Measurements from ENCODE around the gene KCNH5.
"Not testable (repeated sequence)": the region's sequence is repeated elsewhere in the genome, so short reads cannot be mapped to it uniquely, and the experiment has no call there.

The KCNH5 gene

GRCh38 chr14:62864588-62864987, 180.7 kb downstream of the KCNH5 start:
- no peak for DNase-seq

- DNase-seq, result not testable (repeated sequence)
Measured at GRCh38 chr14:62858011-62858410, 187.2 kb downstream of the KCNH5 start.

GRCh38 chr14:62854951-62855350, 190.3 kb downstream of the KCNH5 start:
- no peak for DNase-seq

GRCh38 chr14:62847168-62847567, 198.1 kb downstream of the KCNH5 start:
- DNase-seq, result no peak

DNA sequence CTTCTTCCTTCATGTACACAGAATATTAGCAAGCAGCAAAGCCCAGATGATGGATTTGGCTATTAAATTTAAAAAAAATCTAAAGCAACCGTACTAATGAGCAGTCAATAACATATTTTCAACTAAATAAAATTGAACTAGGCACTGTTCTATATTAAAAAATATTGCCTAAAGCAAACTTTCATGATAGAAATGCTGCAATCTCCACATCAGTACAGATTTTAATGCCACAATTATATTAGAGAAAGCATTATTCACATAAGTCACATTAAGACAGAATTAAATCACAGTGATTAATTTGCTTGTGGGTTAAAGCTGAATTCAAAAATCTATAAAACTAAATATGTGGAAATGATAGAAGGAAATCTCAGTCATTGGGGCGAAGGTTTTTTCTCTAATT, 200.7 kb downstream of the KCNH5 start:
- DNase-seq, result no peak

GRCh38 chr14:62824086-62824485, 221.2 kb downstream of the KCNH5 start:
- DNase-seq, result no peak

DNA sequence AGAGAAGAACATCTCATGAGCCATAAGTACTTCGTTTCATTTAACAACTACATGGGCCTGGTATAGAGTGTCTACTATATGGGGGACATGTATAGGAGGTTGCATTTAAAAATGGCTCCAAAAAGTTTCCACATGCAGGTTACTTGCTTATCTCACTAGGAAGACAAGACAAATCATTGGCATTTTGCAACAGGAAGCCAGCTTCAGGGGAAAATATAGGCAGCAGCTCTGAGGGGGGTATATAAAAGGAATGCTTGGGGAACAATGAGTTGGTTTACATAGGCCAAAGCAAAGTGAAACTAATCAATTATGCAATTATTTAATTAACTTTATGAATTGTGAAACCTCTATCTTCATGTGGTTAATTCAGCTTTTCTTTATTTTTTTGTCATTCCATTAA, 225.3 kb downstream of the KCNH5 start:
- DNase-seq, result no peak

DNA sequence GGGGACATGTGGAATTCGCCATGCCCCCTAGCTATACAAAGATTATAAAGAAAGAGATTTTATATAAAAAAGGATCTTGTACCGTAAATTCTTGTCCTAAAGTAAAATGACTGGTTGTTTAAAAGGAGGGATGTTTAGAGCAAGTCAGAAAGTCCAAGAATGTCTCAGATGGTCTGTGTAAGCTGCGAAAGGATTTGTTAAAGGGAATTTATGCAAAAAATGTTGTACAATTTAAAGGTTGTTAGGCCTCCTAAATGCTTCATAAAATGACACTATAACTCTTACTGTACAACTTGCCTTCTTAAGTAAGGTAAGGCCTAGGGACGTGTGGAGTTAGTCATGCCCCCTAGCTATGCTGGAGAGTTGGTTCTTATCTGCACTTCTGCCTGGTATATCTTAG, 237.6 kb downstream of the KCNH5 start:
- DNase-seq, result no peak

GRCh38 chr14:62800577-62800976, 244.7 kb downstream of the KCNH5 start:
- DNase-seq, result no peak

DNA sequence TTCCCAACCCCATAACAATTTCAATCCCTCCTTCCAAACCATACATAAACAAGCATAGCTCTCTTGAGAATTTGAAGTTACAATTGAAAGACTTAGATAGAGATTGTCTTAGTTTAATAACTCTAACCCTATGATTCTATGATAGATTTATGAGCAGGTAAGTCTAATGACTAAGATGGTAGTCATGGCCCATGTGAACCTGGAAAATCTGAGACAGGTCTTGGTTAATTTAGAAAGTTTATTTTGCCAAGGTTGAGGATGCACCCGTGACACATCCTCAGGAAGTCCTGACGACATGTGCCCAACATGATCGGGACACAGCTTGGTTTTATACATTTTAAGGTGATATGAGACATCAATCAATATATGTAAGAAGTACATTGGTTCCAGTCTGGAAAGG, 248.8 kb downstream of the KCNH5 start:
- no peak for DNase-seq

GRCh38 chr14:62792578-62792977, 252.7 kb downstream of the KCNH5 start:
- DNase-seq, result no peak

- not testable (repeated sequence) for DNase-seq
Measured at GRCh38 chr14:62781328-62781727, 263.9 kb downstream of the KCNH5 start.

DNA sequence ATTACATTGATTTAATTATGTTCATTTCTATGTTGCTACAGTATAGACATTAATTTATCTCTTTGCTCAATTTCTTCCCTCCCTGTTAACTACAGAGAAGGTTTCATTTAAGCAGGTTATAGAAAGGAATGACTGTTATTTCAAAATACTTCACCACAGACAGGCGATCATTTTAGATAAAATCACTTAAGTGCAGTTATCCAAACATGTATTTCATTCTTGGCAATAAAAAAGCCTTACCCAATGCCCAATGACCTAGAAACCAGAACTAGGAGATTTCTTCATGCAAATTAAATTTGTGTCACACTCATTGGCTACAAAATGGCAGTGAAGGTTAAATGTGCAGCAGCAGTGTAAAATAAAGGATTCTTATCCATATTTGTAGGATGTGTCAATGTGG, 266.4 kb downstream of the KCNH5 start:
- DNase-seq, result no peak

- no peak for DNase-seq
Measured at GRCh38 chr14:62778310-62778709, 266.9 kb downstream of the KCNH5 start.

DNA sequence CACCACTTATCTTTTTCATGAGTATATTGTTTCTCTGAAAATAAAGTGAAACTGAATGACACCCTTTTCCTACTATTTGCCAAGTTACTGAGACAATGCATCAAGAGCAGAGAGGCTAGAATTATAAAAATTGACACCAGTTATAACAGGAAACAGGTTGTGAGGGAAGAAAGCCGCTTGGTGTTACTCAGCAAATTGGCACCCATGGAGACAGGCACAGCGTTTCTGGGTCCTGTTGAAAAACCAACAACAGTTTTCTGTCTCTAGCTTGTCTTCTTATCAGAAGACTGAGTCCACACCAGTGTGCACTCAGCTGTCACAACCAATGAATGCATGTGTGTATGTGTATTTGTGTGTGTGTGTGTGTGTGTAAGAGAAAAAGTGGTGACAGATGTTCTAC, 267.7 kb downstream of the KCNH5 start:
- no peak for DNase-seq

DNA sequence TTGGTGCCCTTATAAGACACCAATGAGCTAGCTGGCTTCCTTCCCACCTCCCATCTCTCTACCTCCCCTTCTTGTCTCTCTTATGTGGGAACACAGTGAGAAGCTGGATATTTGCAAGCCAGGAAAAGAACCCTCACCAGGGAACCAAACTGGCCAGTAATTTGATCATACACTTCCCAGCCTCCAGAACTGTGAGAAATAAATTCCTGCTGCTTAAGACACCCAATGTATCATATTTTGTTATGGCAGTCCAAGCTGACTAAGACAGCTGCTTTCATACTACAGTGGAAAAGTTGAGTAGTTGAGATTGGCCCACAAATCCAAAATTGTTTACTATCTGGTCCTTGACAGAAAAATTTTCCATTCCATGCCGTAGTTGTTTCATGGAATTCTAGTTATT, 269.0 kb downstream of the KCNH5 start:
- no peak for DNase-seq

- no peak for DNase-seq
Measured at GRCh38 chr14:62768753-62769152, 276.5 kb downstream of the KCNH5 start.

GRCh38 chr14:62763951-62764350, 281.3 kb downstream of the KCNH5 start:
- no peak for DNase-seq

GRCh38 chr14:62759796-62760195, 285.5 kb downstream of the KCNH5 start:
- no peak for DNase-seq

DNA sequence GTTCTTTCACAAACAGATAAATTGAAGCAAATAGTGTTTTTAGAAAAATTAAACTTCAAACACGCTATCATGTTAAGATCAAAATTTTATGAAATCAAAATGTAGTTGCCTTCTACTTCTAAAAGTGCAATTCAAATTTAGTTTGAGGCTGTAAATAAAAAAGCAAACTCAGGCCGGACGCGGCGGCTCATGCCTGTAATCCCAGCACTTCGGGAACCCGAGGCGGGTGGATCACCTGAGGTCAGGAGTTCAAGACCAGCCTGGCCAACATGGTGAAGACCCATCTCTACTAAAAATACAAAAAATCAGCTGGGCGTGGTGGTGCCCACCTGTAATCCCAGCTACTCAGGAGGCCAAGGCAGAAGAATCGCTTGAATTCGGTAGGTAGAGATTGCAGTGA, 298.4 kb downstream of the KCNH5 start:
- not testable (repeated sequence) for DNase-seq

DNA sequence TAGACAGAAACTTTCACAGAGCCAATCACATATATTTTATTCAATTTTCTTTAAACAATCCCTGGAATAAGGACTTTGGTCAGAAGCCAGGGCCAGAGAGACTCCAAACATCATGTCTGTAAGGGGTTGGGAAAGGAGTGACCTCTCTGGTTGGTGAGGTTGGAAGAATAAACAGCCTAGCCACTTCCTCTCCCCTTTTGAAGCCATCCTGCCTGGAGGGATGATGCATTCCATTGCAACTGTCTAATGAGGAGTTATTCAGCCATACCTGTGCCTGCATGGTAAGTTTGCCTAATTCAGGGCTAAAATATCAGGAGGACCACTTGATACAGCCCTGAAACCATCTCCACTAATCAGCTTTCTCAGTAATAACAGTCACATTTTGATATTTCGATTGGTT, 299.8 kb downstream of the KCNH5 start:
- no peak for DNase-seq

- no peak for DNase-seq
Measured at GRCh38 chr14:62743560-62743959, 301.7 kb downstream of the KCNH5 start.

GRCh38 chr14:62743118-62743517, 302.1 kb downstream of the KCNH5 start:
- no peak for DNase-seq

DNA sequence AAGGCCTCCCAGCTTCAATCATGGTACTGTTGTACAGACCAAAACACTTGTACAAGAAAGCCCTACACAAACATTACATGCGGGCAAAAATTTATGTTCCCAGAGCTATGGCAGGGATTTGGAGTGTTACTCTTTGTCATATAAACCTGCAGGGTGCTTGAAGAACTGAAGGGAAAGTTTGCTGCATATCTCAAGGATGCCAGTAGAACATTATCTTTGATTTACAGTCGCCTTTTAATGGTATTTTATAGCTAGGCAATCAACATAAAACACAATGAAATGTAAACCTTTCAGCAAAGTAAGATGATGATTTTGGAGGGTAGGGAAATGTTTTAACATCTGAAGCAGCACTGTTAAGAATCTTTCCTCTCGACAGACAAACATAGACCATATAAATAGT, 305.6 kb downstream of the KCNH5 start:
- no peak for DNase-seq

DNA sequence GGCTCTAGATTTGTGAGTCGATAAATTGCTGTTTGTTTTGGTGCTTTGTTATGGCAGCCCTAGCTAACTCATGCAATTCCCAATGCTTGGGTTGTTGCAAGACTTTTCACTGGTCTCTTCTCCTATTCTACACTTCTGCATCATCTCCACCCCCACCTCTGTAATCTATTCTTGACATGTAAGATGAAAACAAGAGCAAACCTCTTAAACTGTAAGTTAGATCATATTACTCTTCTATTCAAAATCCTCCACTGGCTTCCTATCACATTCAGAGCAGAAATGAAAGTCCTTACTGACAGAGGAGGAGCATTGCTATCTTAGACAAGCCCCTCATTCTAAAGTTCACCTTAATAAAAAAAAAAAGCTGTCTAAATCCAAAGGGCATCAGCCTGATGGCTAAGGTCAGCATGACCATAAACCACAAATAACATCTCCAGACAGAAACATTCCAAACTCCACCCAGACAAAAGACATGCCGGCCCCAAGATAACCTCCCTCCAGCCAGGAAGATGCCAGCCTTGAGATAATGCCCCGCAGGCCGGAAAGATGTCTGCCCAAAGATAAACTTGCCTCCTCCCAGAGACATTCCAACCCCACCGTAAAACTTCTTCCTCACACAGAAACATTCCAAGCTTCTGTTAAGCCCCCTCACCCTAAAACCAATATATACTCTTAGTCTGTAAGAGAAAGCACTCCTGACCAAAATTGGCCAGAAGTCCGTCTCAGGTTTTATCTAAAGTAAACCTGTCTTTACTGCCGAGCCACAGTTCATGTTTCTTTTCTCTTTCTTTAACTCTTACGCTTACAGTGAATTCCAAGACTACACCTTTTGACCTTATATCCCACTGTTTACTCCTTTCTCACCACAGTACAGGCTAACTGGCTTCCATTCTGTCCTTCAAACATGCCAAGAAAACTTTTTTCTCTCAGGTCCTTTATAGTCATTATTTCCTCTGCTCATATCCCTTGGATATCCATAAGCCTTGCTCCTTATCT, 308.9 kb downstream of the KCNH5 start:
- no peak for DNase-seq
